SH-SY5Y (cell line): Measurements from ENCODE around the gene HOXD1.

ENCODE experiments used
- GATA2 ChIP-seq: IDR thresholded peaks from 2 replicates; pipeline ENCODE4 v1.6.1; 2011; ENCODE audit warnings: mild to moderate bottlenecking, low read depth, low read length
- GATA3 ChIP-seq: IDR thresholded peaks from 2 replicates; pipeline ENCODE4 v1.6.1; 2011; ENCODE audit warnings: low read depth, mild to moderate bottlenecking, low read length, moderate library complexity

DNA sequence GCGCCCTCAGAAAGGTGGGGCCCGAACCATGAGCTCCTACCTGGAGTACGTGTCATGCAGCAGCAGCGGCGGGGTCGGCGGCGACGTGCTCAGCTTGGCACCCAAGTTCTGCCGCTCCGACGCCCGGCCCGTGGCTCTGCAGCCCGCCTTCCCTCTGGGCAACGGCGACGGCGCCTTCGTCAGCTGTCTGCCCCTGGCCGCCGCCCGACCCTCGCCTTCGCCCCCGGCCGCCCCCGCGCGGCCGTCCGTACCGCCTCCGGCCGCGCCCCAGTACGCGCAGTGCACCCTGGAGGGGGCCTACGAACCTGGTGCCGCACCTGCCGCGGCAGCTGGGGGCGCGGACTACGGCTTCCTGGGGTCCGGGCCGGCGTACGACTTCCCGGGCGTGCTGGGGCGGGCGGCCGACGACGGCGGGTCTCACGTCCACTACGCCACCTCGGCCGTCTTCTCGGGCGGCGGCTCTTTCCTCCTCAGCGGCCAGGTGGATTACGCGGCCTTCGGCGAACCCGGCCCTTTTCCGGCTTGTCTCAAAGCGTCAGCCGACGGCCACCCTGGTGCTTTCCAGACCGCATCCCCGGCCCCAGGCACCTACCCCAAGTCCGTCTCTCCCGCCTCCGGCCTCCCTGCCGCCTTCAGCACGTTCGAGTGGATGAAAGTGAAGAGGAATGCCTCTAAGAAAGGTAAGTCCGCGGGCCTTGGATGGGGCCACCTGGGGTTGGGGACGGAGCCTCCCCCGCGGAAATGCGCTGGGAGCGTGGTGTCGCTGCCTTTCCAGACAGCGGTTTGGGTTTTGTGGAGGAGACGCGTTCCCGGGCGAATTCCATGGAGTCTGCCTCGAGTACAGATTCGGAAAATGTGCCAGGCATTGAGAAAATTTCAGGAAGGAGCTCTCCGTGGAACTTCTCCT, 559 bp downstream of the HOXD1 start:
- TF ChIP-seq GATA3 (no peak), GATA2 (no peak)
